Natural killer cell treated with Interleukin-12 subunit alpha and Interleukin-12 subunit beta and Interleukin-15 and Interleukin-18, amount 100 ng/mL, for 72 hours (primary cell): ENCODE results near the gene RHCG. TPM values are rescaled to one million over a fixed set of nuclear protein-coding genes. Genes with fewer than 3 reads are reported as not detected.

ENCODE experiments used
- ATAC-seq, 2 donors: fragments of 150-1000 bp; cut with Tn5 transposase in 1 of 2; sonication (Bioruptor Pico), chemical (Tn5 transposase) in 1 of 2; 2 replicates each; pipeline ENCODE4 v1.10.0; 2021
- DNase-seq: peaks from one replicate; pipeline ENCODE4 v3.0.0; 2022; ENCODE audit warnings: low spot score
- H3K27ac Mint-ChIP-seq, 2 donors: 1 replicate in 1 of 2; 2 replicates in 1 of 2; pipeline ENCODE4 v1.8.0; 2022; ENCODE audit warnings: mixed read lengths in 2 of 2, mild to moderate bottlenecking in 1 of 2, moderate library complexity in 1 of 2
- H3K27me3 Mint-ChIP-seq, 2 donors: 1 replicate in 1 of 2; 2 replicates in 1 of 2; pipeline ENCODE4 v1.8.0; 2022; ENCODE audit warnings: mixed read lengths in 2 of 2
- H3K36me3 Mint-ChIP-seq: one replicate; pipeline ENCODE4 v1.8.0; 2022; ENCODE audit warnings: mixed read lengths
- H3K4me1 Mint-ChIP-seq, 2 donors: 1 replicate in 1 of 2; 2 replicates in 1 of 2; pipeline ENCODE4 v1.8.0; 2022; ENCODE audit warnings: low read depth in 2 of 2, mixed read lengths in 2 of 2, mild to moderate bottlenecking in 1 of 2
- H3K4me3 Mint-ChIP-seq: one replicate; pipeline ENCODE4 v1.8.0; 2022; ENCODE audit warnings: mixed read lengths
- H3K9me3 Mint-ChIP-seq: 2 replicates; pipeline ENCODE4 v1.8.0; 2022; ENCODE audit warnings: mixed read lengths
- total RNA-seq, 2 donors: library from RNA; stranded (reverse); gene quantifications; one replicate each; pipeline ENCODE4 v1.2.3, GENCODE V29; 2022

Gene RHCG
- total RNA-seq, 2 donors from 2014 or later, result not detected

DNA sequence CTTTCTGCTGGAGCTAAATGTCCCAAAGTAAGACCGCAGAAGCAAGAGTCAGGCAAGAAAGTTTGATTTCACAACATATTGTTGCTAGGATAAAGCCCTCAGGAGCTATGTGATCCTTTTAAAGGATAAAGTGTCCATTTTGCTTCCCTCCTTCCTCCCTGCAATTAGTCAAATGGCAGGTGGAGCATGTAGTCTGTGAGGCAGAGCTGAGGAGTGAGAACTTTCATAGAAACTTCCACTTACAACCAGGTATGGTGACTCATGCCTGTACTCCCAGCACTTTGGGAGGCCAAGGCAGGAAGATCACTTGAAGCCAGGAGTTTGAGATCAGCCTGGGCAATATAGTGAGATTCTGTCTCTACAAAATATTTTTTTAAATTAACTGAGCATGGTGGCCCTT, 25.2 kb upstream of the RHCG start:
- H3K27ac Mint-ChIP-seq, result no peak overlapping the region
- no peak for ATAC-seq
- H3K36me3 Mint-ChIP-seq, result no peaks in the 10 kb centered on the region
- H3K27me3 Mint-ChIP-seq, result peaks cover 8 to 10% of the 10 kb centered on the region in 2 donors
- no peaks in the 10 kb centered on the region for H3K9me3 Mint-ChIP-seq
- H3K4me1 Mint-ChIP-seq, result no peaks in the 10 kb centered on the region
- no peak overlapping the region for H3K4me3 Mint-ChIP-seq
- DNase-seq, result no peak

- Mint-ChIP-seq H3K4me1 (no peaks in the 10 kb centered on the region), H3K4me3 (no peak overlapping the region), H3K9me3 (no peaks in the 10 kb centered on the region), H3K36me3 (no peaks in the 10 kb centered on the region), H3K27ac (no peak overlapping the region), H3K27me3 (peaks cover 20 to 41% of the 10 kb centered on the region in 2 donors)
- no peak for DNase-seq
- ATAC-seq, result no peak
These were observed 19.1 kb upstream of the RHCG start for GRCh38 chr15:89515477-89515876.

DNA sequence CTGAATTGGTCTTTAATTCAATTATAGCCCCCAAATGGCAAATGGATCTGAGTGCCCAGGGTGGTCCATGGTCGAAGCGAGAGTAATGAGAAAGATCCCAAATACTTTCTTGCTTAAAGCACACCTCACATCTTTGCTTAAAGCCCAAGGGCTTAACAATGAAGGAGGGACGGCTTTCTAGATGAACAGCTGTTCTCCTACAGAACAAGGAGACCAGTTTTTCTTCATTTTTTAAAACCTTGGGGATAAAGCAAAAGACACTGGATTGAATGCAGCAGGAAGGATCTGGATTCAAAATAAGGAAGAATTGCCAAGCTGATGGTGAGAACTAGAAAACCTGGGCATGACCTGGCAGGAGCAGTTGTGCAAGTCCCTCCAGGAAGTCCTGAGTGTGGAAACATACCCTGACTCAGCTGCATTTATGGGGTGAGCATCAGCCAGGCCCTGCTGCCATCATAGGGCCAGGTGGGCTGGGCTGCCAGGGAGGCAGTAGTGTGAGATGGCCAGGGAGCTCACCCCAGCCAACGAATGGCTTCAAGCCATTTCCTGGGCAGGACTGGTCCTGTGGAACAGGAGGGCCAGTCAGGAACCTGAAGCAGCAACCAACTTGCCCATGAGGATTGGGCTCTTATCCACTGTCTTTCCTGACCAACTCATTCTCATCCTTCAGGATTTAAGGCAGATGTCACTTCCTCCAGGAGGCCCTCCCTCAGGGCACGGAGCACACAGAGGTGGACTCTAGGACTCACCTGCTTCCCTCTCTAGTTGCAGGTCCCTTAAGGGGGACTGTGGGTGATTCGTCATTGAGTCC, 18.4 kb upstream of the RHCG start:
- DNase-seq (no peak), ATAC-seq (no peak)
- Mint-ChIP-seq H3K9me3 (no peaks in the 10 kb centered on the region), H3K4me3 (no peak overlapping the region), H3K36me3 (no peaks in the 10 kb centered on the region), H3K27ac (no peak overlapping the region), H3K4me1 (no peaks in the 10 kb centered on the region), H3K27me3 (peaks cover 23 to 47% of the 10 kb centered on the region in 2 donors)

DNA sequence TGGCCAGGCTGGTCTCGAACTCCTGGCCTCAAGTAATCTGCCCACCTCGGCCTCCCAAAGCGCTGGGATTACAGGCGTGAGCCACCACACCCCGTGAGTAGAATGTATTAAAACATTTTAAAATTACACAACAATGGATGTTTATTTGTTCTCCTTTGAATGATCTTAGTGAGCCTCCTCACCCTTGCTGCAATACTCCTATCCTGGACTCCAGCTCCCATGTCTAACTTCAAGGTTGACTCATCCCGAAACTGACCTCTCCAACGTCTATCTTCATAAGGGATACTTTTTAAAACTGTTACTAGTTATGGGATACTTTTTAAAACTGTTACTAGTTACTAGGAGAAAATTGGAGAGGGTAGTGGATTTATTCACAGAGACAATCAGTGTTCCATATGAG, 17.8 kb upstream of the RHCG start:
- Mint-ChIP-seq H3K27ac (no peak overlapping the region), H3K9me3 (no peaks in the 10 kb centered on the region), H3K4me1 (no peaks in the 10 kb centered on the region), H3K27me3 (peaks cover 24 to 49% of the 10 kb centered on the region in 2 donors), H3K36me3 (no peaks in the 10 kb centered on the region), H3K4me3 (no peak overlapping the region)
- no peak for ATAC-seq
- DNase-seq, result no peak

GRCh38 chr15:89513284-89513683, 16.9 kb upstream of the RHCG start:
- H3K27me3 Mint-ChIP-seq, result peaks cover 24 to 49% of the 10 kb centered on the region in 2 donors
- no peaks in the 10 kb centered on the region for H3K36me3 Mint-ChIP-seq
- H3K4me3 Mint-ChIP-seq, result no peak overlapping the region
- no peaks in the 10 kb centered on the region for H3K4me1 Mint-ChIP-seq
- peak; percentile 24 to 36 for ATAC-seq
- DNase-seq, result no peak
- no peak overlapping the region for H3K27ac Mint-ChIP-seq
- no peaks in the 10 kb centered on the region for H3K9me3 Mint-ChIP-seq

DNA sequence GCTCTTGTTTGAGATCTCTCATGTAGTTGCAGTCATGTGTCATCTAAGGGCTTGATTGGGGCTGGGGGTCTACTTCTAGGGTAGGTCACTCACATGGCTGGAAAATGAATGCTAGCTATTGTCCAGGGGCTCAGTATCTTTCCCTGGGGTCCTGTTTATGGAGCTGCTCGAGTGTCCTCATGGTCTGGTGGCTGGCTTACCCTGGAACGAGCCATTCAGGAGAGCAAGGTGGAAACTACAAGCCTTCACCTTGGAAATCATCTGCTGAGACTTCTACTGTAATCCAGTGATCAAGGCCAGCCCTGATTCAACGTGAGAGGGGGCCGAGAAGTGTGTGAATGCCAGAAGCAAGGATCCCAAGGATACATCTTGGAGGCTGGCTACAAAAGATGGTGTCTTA, 16.2 kb upstream of the RHCG start:
- H3K9me3 Mint-ChIP-seq, result no peaks in the 10 kb centered on the region
- peaks cover 24 to 49% of the 10 kb centered on the region in 2 donors for H3K27me3 Mint-ChIP-seq
- no peak for ATAC-seq
- H3K4me3 Mint-ChIP-seq, result no peak overlapping the region
- H3K27ac Mint-ChIP-seq, result no peak overlapping the region
- no peaks in the 10 kb centered on the region for H3K36me3 Mint-ChIP-seq
- DNase-seq, result no peak
- no peaks in the 10 kb centered on the region for H3K4me1 Mint-ChIP-seq

DNA sequence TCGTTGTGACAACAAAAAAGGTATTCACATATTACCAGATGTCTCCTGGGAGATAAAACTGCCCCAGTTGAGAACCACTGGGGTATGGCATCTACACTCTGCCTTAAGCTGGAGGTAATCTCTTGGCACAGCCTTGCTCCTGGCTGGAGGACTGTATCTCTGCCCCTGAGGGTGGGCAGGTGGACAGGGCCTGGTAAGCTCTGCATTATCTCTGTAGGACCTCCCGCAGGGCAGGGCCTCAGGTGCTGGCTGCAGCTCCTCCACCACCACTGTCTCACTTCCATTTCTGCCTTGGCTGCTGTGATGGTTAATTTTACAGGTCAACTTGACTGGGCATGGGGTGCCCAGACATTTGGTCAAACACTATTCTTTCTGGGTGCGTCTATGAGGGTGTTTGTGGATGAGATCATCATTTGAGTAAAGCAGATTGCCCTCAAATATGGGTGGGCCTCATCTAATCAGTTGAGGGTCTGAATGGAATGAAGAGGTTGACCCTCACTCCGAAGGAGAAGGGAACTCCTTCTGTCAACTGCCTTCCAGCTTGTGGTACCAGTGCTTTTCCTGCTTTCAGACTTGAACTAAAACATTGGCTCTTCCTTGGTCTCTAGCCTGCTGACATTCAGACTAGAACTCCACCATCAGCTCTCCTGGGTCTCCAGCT, 9.8 kb upstream of the RHCG start:
- peaks cover 16 to 25% of the 10 kb centered on the region in 2 donors for H3K27me3 Mint-ChIP-seq
- peaks cover 0 to under 1% of the 10 kb centered on the region in 2 donors for H3K4me1 Mint-ChIP-seq
- DNase-seq, result no peak
- H3K4me3 Mint-ChIP-seq, result no peak overlapping the region
- no peak overlapping the region for H3K27ac Mint-ChIP-seq
- H3K9me3 Mint-ChIP-seq, result no peaks in the 10 kb centered on the region
- peak; percentile 22 to 51 for ATAC-seq
- no peaks in the 10 kb centered on the region for H3K36me3 Mint-ChIP-seq

GRCh38 chr15:89504166-89504565, 7.8 kb upstream of the RHCG start:
- Mint-ChIP-seq H3K4me1 (peaks cover 4 to 5% of the 10 kb centered on the region in 2 donors), H3K27ac (no peak overlapping the region), H3K9me3 (no peaks in the 10 kb centered on the region), H3K4me3 (no peak overlapping the region), H3K36me3 (no peaks in the 10 kb centered on the region), H3K27me3 (peaks cover 11 to 15% of the 10 kb centered on the region in 2 donors)
- no peak for DNase-seq
- no peak for ATAC-seq

GRCh38 chr15:89502867-89503595, 6.6 kb upstream of the RHCG start:
- no peaks in the 10 kb centered on the region for H3K9me3 Mint-ChIP-seq
- H3K4me3 Mint-ChIP-seq, result no peak overlapping the region
- peaks cover 15% of the 10 kb centered on the region in 2 donors for H3K27me3 Mint-ChIP-seq
- no peak overlapping the region for H3K27ac Mint-ChIP-seq
- ATAC-seq, result no peak
- no peaks in the 10 kb centered on the region for H3K36me3 Mint-ChIP-seq
- no peak for DNase-seq
- peaks cover 4 to 5% of the 10 kb centered on the region in 2 donors for H3K4me1 Mint-ChIP-seq

- Mint-ChIP-seq H3K4me3 (no peak overlapping the region), H3K27ac (no peak overlapping the region), H3K27me3 (peaks cover 13 to 16% of the 10 kb centered on the region in 2 donors), H3K4me1 (peaks cover 4 to 5% of the 10 kb centered on the region in 2 donors), H3K9me3 (no peaks in the 10 kb centered on the region), H3K36me3 (no peaks in the 10 kb centered on the region)
- DNase-seq (no peak), ATAC-seq (no peak)
These were observed 5.3 kb upstream of the RHCG start for GRCh38 chr15:89501646-89502045.

DNA sequence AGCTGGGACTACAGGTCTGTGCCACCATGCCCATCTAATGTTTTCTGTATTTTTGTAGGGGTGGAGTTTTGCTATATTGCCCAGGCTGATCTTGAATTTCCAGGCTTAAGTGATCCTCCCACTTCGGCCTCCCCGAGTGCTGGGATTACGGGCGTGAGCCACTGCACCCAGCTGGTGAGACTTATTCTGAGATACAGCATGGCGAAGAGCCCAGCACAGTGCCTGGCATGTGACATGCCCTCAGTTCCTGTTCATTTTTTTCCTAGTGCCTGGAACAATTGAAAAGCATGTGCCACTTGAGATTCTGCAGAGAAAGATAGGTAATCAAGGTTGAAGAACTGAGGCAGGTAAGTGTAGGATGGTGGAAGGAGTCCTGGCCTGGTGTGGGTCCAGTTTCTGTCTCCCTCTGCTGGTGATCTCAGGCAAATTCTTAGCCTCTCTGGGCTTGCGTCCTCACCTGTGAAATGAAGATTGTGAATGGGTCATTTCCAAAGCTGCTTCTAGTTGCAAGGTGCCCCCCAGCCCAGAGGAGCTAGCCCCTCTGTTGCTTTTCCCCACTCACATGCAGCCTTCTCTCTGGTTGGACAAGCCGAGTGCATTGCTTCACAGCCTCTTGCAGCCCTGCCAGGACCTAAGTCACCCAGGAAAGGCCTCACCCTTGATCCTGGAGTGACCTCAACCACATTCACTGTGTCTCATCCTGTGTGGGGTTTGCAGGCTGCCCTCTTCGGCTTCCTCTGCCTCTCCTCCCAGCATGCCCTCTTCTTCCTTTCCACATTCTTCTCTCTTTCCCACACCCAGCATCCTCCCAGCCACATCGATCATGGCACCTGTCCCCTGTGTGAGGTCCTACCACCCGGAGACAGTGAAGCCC, 4.3 kb upstream of the RHCG start:
- no peak for DNase-seq
- H3K4me3 Mint-ChIP-seq, result no peak overlapping the region
- no peaks in the 10 kb centered on the region for H3K9me3 Mint-ChIP-seq
- H3K27me3 Mint-ChIP-seq, result peaks cover 13 to 20% of the 10 kb centered on the region in 2 donors
- peaks cover 5 to 8% of the 10 kb centered on the region in 2 donors for H3K4me1 Mint-ChIP-seq
- H3K27ac Mint-ChIP-seq, result no peak overlapping the region
- no peak for ATAC-seq
- no peaks in the 10 kb centered on the region for H3K36me3 Mint-ChIP-seq

DNA sequence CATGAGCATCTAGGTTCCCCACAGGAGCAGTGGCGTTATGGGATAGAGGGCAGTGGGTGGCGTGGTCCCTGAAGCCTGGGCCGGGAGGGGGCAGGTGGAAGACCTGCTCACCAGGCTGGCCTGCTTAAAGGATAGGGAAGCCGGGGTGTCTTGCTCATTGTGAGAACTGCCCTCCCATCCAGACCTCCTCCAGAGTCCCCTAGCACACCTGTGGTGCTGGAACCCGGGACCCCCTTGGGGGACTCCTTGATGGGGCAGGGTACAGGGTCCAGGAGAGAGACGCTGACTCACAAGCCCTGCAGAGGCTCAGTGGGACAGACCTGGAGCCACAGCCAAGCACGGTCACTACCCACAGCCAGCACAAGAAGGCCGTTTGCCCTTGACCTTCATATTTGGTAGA, 2.8 kb upstream of the RHCG start:
- Mint-ChIP-seq H3K4me3 (no peak overlapping the region), H3K36me3 (no peaks in the 10 kb centered on the region), H3K9me3 (no peaks in the 10 kb centered on the region), H3K27me3 (peaks cover 6 to 19% of the 10 kb centered on the region in 2 donors), H3K4me1 (peaks cover 5 to 8% of the 10 kb centered on the region in 2 donors), H3K27ac (no peak overlapping the region)
- no peak for ATAC-seq
- no peak for DNase-seq

- H3K4me1 Mint-ChIP-seq, result peaks cover 5 to 8% of the 10 kb centered on the region in 2 donors
- ATAC-seq, result no peak
- H3K4me3 Mint-ChIP-seq, result no peak overlapping the region
- H3K36me3 Mint-ChIP-seq, result no peaks in the 10 kb centered on the region
- no peak for DNase-seq
- peaks cover 6 to 24% of the 10 kb centered on the region in 2 donors for H3K27me3 Mint-ChIP-seq
- no peaks in the 10 kb centered on the region for H3K9me3 Mint-ChIP-seq
- no peak overlapping the region for H3K27ac Mint-ChIP-seq
These were observed 2.2 kb upstream of the RHCG start for GRCh38 chr15:89498574-89498906.
